ENCODE data around the gene SERPINB1. TPM values are rescaled to one million over a fixed set of nuclear protein-coding genes. Genes with fewer than 3 reads are reported as not detected.

SERPINB1 gene
- polyA plus RNA-seq, 1 of the 3 experiments (the other 2 are of a cell fraction), result 9.4 TPM

GRCh38 chr6:2834262-2834661 is 7.4 kb downstream of the SERPINB1 start:
- H3K4me1 ChIP-seq (ENCODE audit: control insufficient read depth in 1 of 2, insufficient read depth in 2 of 2, low read depth in 1 of 2, low read length in 1 of 2), result peaks cover 0 to 7% of the 10 kb centered on the region in 2 experiments; a peak in 1 of 4 replicates
- TF ChIP-seq TEAD4 (IDR thresholded peaks at IDR 0.05; ENCODE audit: borderline replicate concordance, insufficient read depth) (no peak), GABPA (IDR thresholded peaks at IDR 0.05; ENCODE audit: low read depth) (no peak), NRF1 (IDR thresholded peaks at IDR 0.05; ENCODE audit: low read depth, low read length) (no peak), FOXJ3 (CRISPR knock-in tag; IDR thresholded peaks at IDR 0.05) (no peak), MEF2A (IDR thresholded peaks at IDR 0.05; ENCODE audit: borderline replicate concordance, low read depth) (no peak), JUND (IDR thresholded peaks at IDR 0.05) (no peak), FOSL2 (IDR thresholded peaks at IDR 0.05; ENCODE audit: borderline replicate concordance, low read depth) (no peak), MAX (IDR thresholded peaks at IDR 0.05; ENCODE audit: low read depth) (no peak), TCF12 (IDR thresholded peaks at IDR 0.05) (no peak), IRF3 (IDR thresholded peaks at IDR 0.05; ENCODE audit: low read depth, low read length) (no peak), RCOR1 (IDR thresholded peaks at IDR 0.05; ENCODE audit: low read length) (no peak), FOXM1 (IDR thresholded peaks at IDR 0.05; ENCODE audit: low read depth) (no peak), MXI1 (IDR thresholded peaks at IDR 0.05; ENCODE audit: low read depth, low read length) (no peak), ELF1 (IDR thresholded peaks at IDR 0.05) (no peak), SMC3 (IDR thresholded peaks at IDR 0.05; ENCODE audit: low read depth, low read length) (no peak), REST (IDR thresholded peaks at IDR 0.05; ENCODE audit: low read depth, low read length) (no peak), RFX5 (IDR thresholded peaks at IDR 0.05; ENCODE audit: low read length) (no peak)
- H3F3A ChIP-seq (replicated peaks; ENCODE audit: insufficient read depth), result peaks cover 8% of the 10 kb centered on the region
- no peak for DNase-seq
- no peak overlapping the region for H3K9ac ChIP-seq
- H3K9me3 ChIP-seq, result no peaks in the 10 kb centered on the region
- no peaks in the 10 kb centered on the region for H3K79me2 ChIP-seq (ENCODE audit: insufficient read depth)
- no peak overlapping the region for H2AFZ ChIP-seq (ENCODE audit: low read depth)
- ChIA-PET CTCF (interaction anchor here (1.0 to 2.4 kb wide), 2 partner anchors 12 to 43 kb away, joined by 3 to 10 read pairs; no protein-coding TSS in a partner anchor), POLR2A (no interaction called here)
- H3K4me2 ChIP-seq, result no peak overlapping the region
- no peak overlapping the region for H3K4me3 ChIP-seq (ENCODE audit: low read depth in 2 of 2, low read length in 1 of 2)
- H4K20me1 ChIP-seq (ENCODE audit: insufficient read depth), result no peaks in the 10 kb centered on the region
- no peaks in the 10 kb centered on the region for H3K27me3 ChIP-seq (ENCODE audit: insufficient read depth)
- no peak overlapping the region for H3K27ac ChIP-seq (ENCODE audit: low read depth in 2 of 2, low read length in 1 of 2)
- peaks cover 16 to 21% of the 10 kb centered on the region in 2 experiments for H3K36me3 ChIP-seq (replicated peaks in 1 of 2; ENCODE audit: control insufficient read depth in 1 of 2, insufficient read depth in 2 of 2, low read length in 1 of 2)
- no peaks in the 10 kb centered on the region for H3K9me2 ChIP-seq
